ENCODE results near the gene TNF.
A peak's percentile ranks its signal among the peaks of the same experiment; 100 is the strongest.

TNF gene

GRCh38 chr6:31544676-31545075, 30.7 kb upstream of the TNF start:
- DNase-seq (ENCODE audit: low read depth in 2 of 2), result no peak

GRCh38 chr6:31545291-31545690, 30.1 kb upstream of the TNF start:
- DNase-seq (ENCODE audit: low read depth in 2 of 2), result no peak

GRCh38 chr6:31546339-31546957, 28.9 kb upstream of the TNF start, which contains the start of gene ATP6V1G2:
Gene ATP6V1G2 (minus strand): TSS chr6:31546608. CDS start chr6:31546559, 49 bp downstream.
- peak; percentile 64 to 67 for DNase-seq (ENCODE audit: low read depth in 2 of 2)

- DNase-seq (ENCODE audit: low read depth in 2 of 2), result peak; percentile 73 to 81
Observed at GRCh38 chr6:31546958-31547726, 28.2 kb upstream of the TNF start, which contains the start of gene NFKBIL1. Gene NFKBIL1 (plus strand): TSS chr6:31547608. CDS start chr6:31547695, 87 bp downstream.

GRCh38 chr6:31547727-31548543, 27.4 kb upstream of the TNF start:
- no peak for DNase-seq (ENCODE audit: low read depth in 2 of 2)

GRCh38 chr6:31548544-31548873, 26.9 kb upstream of the TNF start:
- DNase-seq (ENCODE audit: low read depth in 2 of 2), result no peak

- peak in 1 of 2 donors; percentile 45 for DNase-seq (ENCODE audit: low read depth in 2 of 2)
Observed at GRCh38 chr6:31551371-31551770, 24.0 kb upstream of the TNF start.

GRCh38 chr6:31556307-31556706, 19.1 kb upstream of the TNF start:
- DNase-seq (ENCODE audit: low read depth in 2 of 2), result no peak

- no peak for DNase-seq (ENCODE audit: low read depth in 2 of 2)
Observed at GRCh38 chr6:31557443-31558317, 17.7 kb upstream of the TNF start.

- no peak for DNase-seq (ENCODE audit: low read depth in 2 of 2)
Observed at GRCh38 chr6:31558318-31558625, 17.1 kb upstream of the TNF start.

- DNase-seq (ENCODE audit: low read depth in 2 of 2), result peak in 1 of 2 donors; percentile 49
Observed at GRCh38 chr6:31558631-31559500, 16.5 kb upstream of the TNF start.

GRCh38 chr6:31559606-31559957, 15.8 kb upstream of the TNF start:
- no peak for DNase-seq (ENCODE audit: low read depth in 2 of 2)

- DNase-seq (ENCODE audit: low read depth in 2 of 2), result no peak
Observed at GRCh38 chr6:31559958-31560696, 15.2 kb upstream of the TNF start.

GRCh38 chr6:31560697-31561058, 14.7 kb upstream of the TNF start:
- DNase-seq (ENCODE audit: low read depth in 2 of 2), result no peak

GRCh38 chr6:31567531-31568370, 7.6 kb upstream of the TNF start:
- DNase-seq (ENCODE audit: low read depth in 2 of 2), result no peak

GRCh38 chr6:31568537-31568961, 6.8 kb upstream of the TNF start:
- no peak for DNase-seq (ENCODE audit: low read depth in 2 of 2)

GRCh38 chr6:31569861-31570536, 5.4 kb upstream of the TNF start:
- DNase-seq (ENCODE audit: low read depth in 2 of 2), result no peak

- DNase-seq (ENCODE audit: low read depth in 2 of 2), result peak in 1 of 2 donors; percentile 62
Observed at GRCh38 chr6:31572041-31572911, 3.1 kb upstream of the TNF start, which contains the start of gene LTA. Gene LTA (plus strand): TSS chr6:31572289. CDS start chr6:31572743, 454 bp downstream.

All from stimulated activated CD8-positive, alpha-beta memory T cell treated with anti-CD3 and anti-CD28 coated beads, Interleukin-2, amount 100 ng/mL, for 1 hour (primary cell).